WTC11 (cell line): ENCODE data around the gene CAPZB. TPM values are rescaled to one million over a fixed set of nuclear protein-coding genes. Genes with fewer than 3 reads are reported as not detected.
A peak's percentile ranks its signal among the peaks of the same experiment; 100 is the strongest.

ENCODE experiments used
- ATAC-seq: fragments of 200-7000 bp; cut with Tn5 transposase; 2 replicates; pipeline ENCODE4 v1.10.0; 2021; ENCODE audit warnings: mild to moderate bottlenecking, moderate library complexity
- CTCF ChIA-PET: fragments of 300-600 bp; sonication (Branson Sonifier 250); formaldehyde crosslinking; loops from one replicate; lab custom pipeline; 2021; ENCODE audit warnings: antibody characterized with exemption; lab: Charles Lee
- POLR2A ChIA-PET: fragments of 350-600 bp; sonication (Branson Sonifier 250); formaldehyde crosslinking; loops from one replicate; lab custom pipeline; 2021; ENCODE audit warnings: antibody characterized with exemption; lab: Charles Lee
- DNase-seq: peaks from one replicate; pipeline ENCODE4 v3.0.0; 2021; ENCODE audit warnings: low spot score
- H3K27ac Mint-ChIP-seq: 2 replicates; pipeline ENCODE4 v1.8.0; 2021; ENCODE audit warnings: mixed read lengths
- H3K27me3 Mint-ChIP-seq: 2 replicates; pipeline ENCODE4 v1.8.0; 2021; ENCODE audit warnings: low read depth, mild to moderate bottlenecking, moderate library complexity, mixed read lengths
- H3K36me3 Mint-ChIP-seq: 2 replicates; pipeline ENCODE4 v1.8.0; 2021; ENCODE audit warnings: mixed read lengths
- H3K4me1 Mint-ChIP-seq: 2 replicates; pipeline ENCODE4 v1.8.0; 2022; ENCODE audit warnings: mixed read lengths
- H3K4me3 Mint-ChIP-seq: 2 replicates; pipeline ENCODE4 v1.8.0; 2021; ENCODE audit warnings: mild to moderate bottlenecking, moderate library complexity, mixed read lengths
- H3K9me3 Mint-ChIP-seq: 2 replicates; pipeline ENCODE4 v1.8.0; 2021; ENCODE audit warnings: mixed read lengths
- ATF1 ChIP-seq: sonication (generic); formaldehyde crosslinking; IDR thresholded peaks from 2 replicates; pipeline ENCODE4 v1.8.1; 2023; ENCODE audit warnings: mild to moderate bottlenecking, moderate library complexity, missing genetic modification reagents
- ATF6 ChIP-seq: sonication (generic); formaldehyde crosslinking; IDR thresholded peaks from 2 replicates; pipeline ENCODE4 v1.8.1; 2023; ENCODE audit warnings: mild to moderate bottlenecking, missing genetic modification reagents
- CREB1 ChIP-seq: sonication (generic); formaldehyde crosslinking; IDR thresholded peaks from 2 replicates; pipeline ENCODE4 v1.8.0; 2023; ENCODE audit warnings: mild to moderate bottlenecking, missing genetic modification reagents
- E2F1 ChIP-seq: sonication (generic); formaldehyde crosslinking; IDR thresholded peaks from 2 replicates; pipeline ENCODE4 v1.8.0; 2022; ENCODE audit warnings: mild to moderate bottlenecking, missing genetic modification reagents
- ELF4 ChIP-seq: sonication (generic); formaldehyde crosslinking; IDR thresholded peaks from 2 replicates; pipeline ENCODE4 v1.8.1; 2022; ENCODE audit warnings: low read depth, mild to moderate bottlenecking, moderate library complexity, missing genetic modification reagents
- GTF2I ChIP-seq: fragments of 250-450 bp; sonication (Bioruptor Pico); conservative IDR thresholded peaks from 2 replicates; pipeline ENCODE4 v1.4.0; 2021; ENCODE audit warnings: mild to moderate bottlenecking
- HMGXB4 ChIP-seq: sonication (generic); formaldehyde crosslinking; IDR thresholded peaks from 2 replicates; pipeline ENCODE4 v1.8.1; 2023; ENCODE audit warnings: mild to moderate bottlenecking, moderate library complexity, missing genetic modification reagents
- JAZF1 ChIP-seq: fragments of 250-450 bp; sonication (Bioruptor Pico); IDR thresholded peaks from 2 replicates; pipeline ENCODE4 v1.9.0; 2021; ENCODE audit warnings: moderate library complexity, mild to moderate bottlenecking, inconsistent platforms
- MAX ChIP-seq: sonication (generic); formaldehyde crosslinking; IDR thresholded peaks from 2 replicates; pipeline ENCODE4 v1.8.0; 2022; ENCODE audit warnings: mild to moderate bottlenecking, missing genetic modification reagents
- TEAD1 ChIP-seq: sonication (generic); formaldehyde crosslinking; IDR thresholded peaks from 2 replicates; pipeline ENCODE4 v1.8.0; 2022; ENCODE audit warnings: mild to moderate bottlenecking, missing genetic modification reagents
- ZMAT4 ChIP-seq: fragments of 250-450 bp; sonication (Bioruptor Pico); IDR thresholded peaks from 2 replicates; pipeline ENCODE4 v1.9.0; 2021; ENCODE audit warnings: mild to moderate bottlenecking
- ZNF396 ChIP-seq: fragments of 250-450 bp; sonication (Bioruptor Pico); IDR thresholded peaks from 2 replicates; pipeline ENCODE4 v1.8.0; 2021; ENCODE audit warnings: mild to moderate bottlenecking, moderate library complexity, borderline replicate concordance
- ZSCAN18 ChIP-seq: fragments of 250-450 bp; sonication (Bioruptor Pico); IDR thresholded peaks from 2 replicates; pipeline ENCODE4 v2.1.2; 2022; ENCODE audit warnings: mild to moderate bottlenecking, moderate library complexity
- total RNA-seq: library from RNA; stranded (reverse); gene quantifications from 3 replicates; pipeline ENCODE4 v1.2.3, GENCODE V29; 2021

Gene CAPZB
- total RNA-seq, 1 experiment from 2014 or later: 348 TPM

GRCh38 chr1:19448491-19449439 is 36.6 kb downstream of the CAPZB start (continued):
- no peak for TF ChIP-seq ZSCAN18 (CRISPR knock-in tag)
- no peak for TF ChIP-seq ATF6 (CRISPR knock-in tag)
- no peak for TF ChIP-seq TEAD1 (CRISPR knock-in tag)
- TF ChIP-seq HMGXB4: no peak

- ATAC-seq: no peak
- no peaks in the 10 kb centered on the region for H3K27me3 Mint-ChIP-seq
- TF ChIP-seq ELF4 (CRISPR knock-in tag) (no peak), GTF2I (CRISPR knock-in tag) (no peak), JAZF1 (CRISPR knock-in tag) (no peak), MAX (no peak), CREB1 (CRISPR knock-in tag) (no peak), E2F1 (CRISPR knock-in tag) (no peak), ZMAT4 (CRISPR knock-in tag) (no peak), TEAD1 (CRISPR knock-in tag) (no peak), ATF1 (CRISPR knock-in tag) (no peak), ZNF396 (CRISPR knock-in tag) (no peak)
- H3K36me3 Mint-ChIP-seq: no peaks in the 10 kb centered on the region
- CTCF ChIA-PET: interaction anchor here (1.5 to 1.6 kb wide), 2 partner anchors 40 to 135 kb away, joined by 7 read pairs; no protein-coding TSS in a partner anchor
- peaks cover 73% of the 10 kb centered on the region for H3K4me1 Mint-ChIP-seq
- no peak overlapping the region for H3K4me3 Mint-ChIP-seq
- POLR2A ChIA-PET: no interaction called here
- H3K27ac Mint-ChIP-seq: peak overlapping the region; percentile 61
- no peak for DNase-seq
- no peaks in the 10 kb centered on the region for H3K9me3 Mint-ChIP-seq
Measured at GRCh38 chr1:19447550-19447949, 37.8 kb downstream of the CAPZB start.
